Measurements from ENCODE around the gene HSD3B2. TPM values are rescaled to one million over a fixed set of nuclear protein-coding genes. Genes with fewer than 3 reads are reported as not detected.

The HSD3B2 gene
- polyA plus RNA-seq, 4 donors, result 0.07 to 2.8 (median 1.6) TPM; not detected in 1

DNA sequence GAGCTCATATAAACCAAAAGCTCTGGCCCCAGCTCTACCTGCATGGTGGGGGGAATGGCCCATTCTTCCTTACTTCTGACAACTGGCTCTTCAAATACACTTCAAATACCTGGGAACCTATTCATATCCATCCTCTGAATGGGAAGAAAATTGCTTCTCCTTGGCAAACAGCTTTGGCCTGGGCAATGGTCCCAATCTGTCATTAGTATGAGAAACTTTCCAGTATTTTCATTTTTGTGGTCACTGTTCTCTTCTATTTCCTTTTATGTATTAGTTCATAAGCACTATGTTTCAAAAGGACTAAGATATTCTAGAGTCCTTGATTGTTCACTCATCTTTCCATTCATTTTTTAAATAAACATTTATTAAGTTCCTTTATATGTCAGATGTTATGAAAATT is 5.2 kb upstream of the HSD3B2 start:
- no peak for FAIRE-seq
- no peak for DNase-seq
- no peak overlapping the region for H3K27ac ChIP-seq (ENCODE audit: low read depth in 1 of 3, low read length in 2 of 3)

DNA sequence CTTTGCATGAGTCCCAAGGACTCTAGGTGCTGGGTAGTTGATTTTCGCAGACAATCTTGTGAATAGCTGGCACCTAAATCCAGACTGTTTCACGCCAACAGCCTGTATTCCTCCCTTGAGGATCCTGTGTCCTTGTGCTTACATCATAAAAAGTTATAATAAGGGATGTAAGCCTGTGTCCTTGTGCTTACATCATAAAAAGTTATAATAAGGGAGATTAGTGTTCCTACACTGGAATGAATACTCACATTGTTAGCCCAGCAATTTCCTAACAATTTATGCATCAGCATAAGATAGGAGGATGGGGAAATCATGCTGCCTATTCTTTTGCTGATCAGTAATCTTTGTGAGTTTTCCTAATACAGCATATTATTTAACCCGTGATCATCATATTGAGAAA is 4.0 kb upstream of the HSD3B2 start:
- no peaks in the 10 kb centered on the region for H3K36me3 ChIP-seq (ENCODE audit: control insufficient read depth in 3 of 3, insufficient read depth in 2 of 3, low read depth in 1 of 3, low read length in 3 of 3)
- FAIRE-seq (no peak), DNase-seq (peak in 1 of 2 donors; percentile 58)
- no peak overlapping the region for H3K27ac ChIP-seq (ENCODE audit: low read depth in 1 of 3, low read length in 2 of 3)
- peaks cover 0 to 2% of the 10 kb centered on the region in 2 donors for H3K9me3 ChIP-seq (ENCODE audit: control insufficient read depth in 2 of 2, insufficient read depth in 1 of 2, low read depth in 1 of 2, low read length in 1 of 2)
- H3K4me1 ChIP-seq (ENCODE audit: control insufficient read depth in 3 of 3, insufficient read depth in 2 of 3, low read depth in 1 of 3, low read length in 2 of 3), result peaks cover 0 to 7% (median 0%) of the 10 kb centered on the region in 3 donors
- no peaks in the 10 kb centered on the region for H3K27me3 ChIP-seq (ENCODE audit: control insufficient read depth in 3 of 3, insufficient read depth in 3 of 3, low read length in 3 of 3)
- H3K4me3 ChIP-seq (ENCODE audit: low read depth in 1 of 3, low read length in 3 of 3), result no peak overlapping the region
- WGBS, 3 donors, result 27 to 55% (median 43%) methylated on average over 3 of the region's 3 CpGs

More for the DNA sequence above, 5.2 kb upstream of the HSD3B2 start:
- no peaks in the 10 kb centered on the region for H3K27me3 ChIP-seq (ENCODE audit: control insufficient read depth in 3 of 3, insufficient read depth in 3 of 3, low read length in 3 of 3)
- H3K4me1 ChIP-seq (ENCODE audit: control insufficient read depth in 3 of 3, insufficient read depth in 2 of 3, low read depth in 1 of 3, low read length in 2 of 3), result peaks cover 0 to 7% (median 0%) of the 10 kb centered on the region in 3 donors
- H3K9me3 ChIP-seq (ENCODE audit: control insufficient read depth in 2 of 2, insufficient read depth in 1 of 2, low read depth in 1 of 2, low read length in 1 of 2), result peaks cover 0 to 10% of the 10 kb centered on the region in 2 donors
- H3K4me3 ChIP-seq (ENCODE audit: low read depth in 1 of 3, low read length in 3 of 3), result no peak overlapping the region
- H3K36me3 ChIP-seq (ENCODE audit: control insufficient read depth in 3 of 3, insufficient read depth in 2 of 3, low read depth in 1 of 3, low read length in 3 of 3), result no peaks in the 10 kb centered on the region

DNA sequence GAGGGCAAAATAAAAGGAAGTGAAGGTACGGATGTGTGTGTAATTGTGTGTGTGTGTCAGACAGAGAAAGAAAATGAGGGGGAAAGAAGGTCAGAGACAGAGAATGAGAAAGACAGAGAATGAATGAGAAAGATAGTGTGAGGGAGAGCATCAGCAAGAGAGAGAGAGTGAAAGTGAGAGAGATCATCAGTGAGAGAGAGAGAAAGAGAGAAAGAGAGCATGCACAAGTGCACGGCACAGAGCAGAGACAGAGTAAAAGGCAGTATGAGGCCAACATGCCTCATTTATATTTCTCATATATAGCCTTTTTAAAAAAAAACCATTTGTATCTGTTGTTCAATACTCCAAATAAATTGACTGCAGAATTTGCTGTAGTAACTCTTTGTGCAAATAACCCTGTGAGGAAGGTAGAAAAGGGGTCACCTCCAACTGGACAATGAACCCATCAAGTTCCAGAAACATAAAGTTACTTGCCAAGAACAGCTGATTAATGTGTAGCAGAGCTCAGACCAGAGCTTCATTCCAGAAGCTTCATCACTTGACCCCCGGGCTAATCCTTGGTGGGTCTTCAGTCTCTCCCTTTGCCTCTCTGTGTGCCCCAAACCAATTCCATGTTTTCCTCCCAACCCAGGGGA is 1.2 kb downstream of the HSD3B2 start:
- 66 to 89% (median 80%) methylated on average over 3 of the region's 3 CpGs for WGBS, 3 donors
- no peak overlapping the region for H3K4me3 ChIP-seq (ENCODE audit: low read depth in 1 of 3, low read length in 3 of 3)
- H3K27me3 ChIP-seq (ENCODE audit: control insufficient read depth in 3 of 3, insufficient read depth in 3 of 3, low read length in 3 of 3), result no peaks in the 10 kb centered on the region
- H3K9me3 ChIP-seq (ENCODE audit: control insufficient read depth in 2 of 2, insufficient read depth in 1 of 2, low read depth in 1 of 2, low read length in 1 of 2), result no peaks in the 10 kb centered on the region
- DNase-seq, result no peak
- no peak for FAIRE-seq
- H3K4me1 ChIP-seq (ENCODE audit: control insufficient read depth in 3 of 3, insufficient read depth in 2 of 3, low read depth in 1 of 3, low read length in 2 of 3), result no peaks in the 10 kb centered on the region
- no peak overlapping the region for H3K27ac ChIP-seq (ENCODE audit: low read depth in 1 of 3, low read length in 2 of 3)
- no peaks in the 10 kb centered on the region for H3K36me3 ChIP-seq (ENCODE audit: control insufficient read depth in 3 of 3, insufficient read depth in 2 of 3, low read depth in 1 of 3, low read length in 3 of 3)

DNA sequence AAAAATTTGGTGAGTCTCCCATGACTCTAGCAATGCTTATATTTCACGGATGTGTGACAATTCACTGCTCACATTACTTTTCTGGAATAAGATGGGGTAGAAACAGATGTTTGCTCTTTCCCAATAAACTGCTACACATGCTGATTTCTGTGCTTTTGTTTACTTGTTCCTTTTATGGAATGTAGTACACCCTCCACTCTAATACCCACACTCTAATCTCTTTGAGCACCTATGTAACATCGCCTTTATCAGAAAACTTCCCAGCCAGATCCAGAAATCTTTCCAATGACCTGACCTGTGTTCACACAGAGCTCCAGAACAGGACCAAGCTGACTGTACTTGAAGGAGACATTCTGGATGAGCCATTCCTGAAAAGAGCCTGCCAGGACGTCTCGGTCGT is 4.2 kb downstream of the HSD3B2 start:
- Histone ChIP-seq H3K4me1 (ENCODE audit: control insufficient read depth in 3 of 3, insufficient read depth in 2 of 3, low read depth in 1 of 3, low read length in 2 of 3) (no peaks in the 10 kb centered on the region), H3K9me3 (ENCODE audit: control insufficient read depth in 2 of 2, insufficient read depth in 1 of 2, low read depth in 1 of 2, low read length in 1 of 2) (no peaks in the 10 kb centered on the region), H3K4me3 (ENCODE audit: low read depth in 1 of 3, low read length in 3 of 3) (no peak overlapping the region), H3K36me3 (ENCODE audit: control insufficient read depth in 3 of 3, insufficient read depth in 2 of 3, low read depth in 1 of 3, low read length in 3 of 3) (no peaks in the 10 kb centered on the region), H3K27ac (ENCODE audit: low read depth in 1 of 3, low read length in 2 of 3) (no peak overlapping the region), H3K27me3 (ENCODE audit: control insufficient read depth in 3 of 3, insufficient read depth in 3 of 3, low read length in 3 of 3) (no peaks in the 10 kb centered on the region)
- DNase-seq (no peak), FAIRE-seq (no peak)
- WGBS, 3 donors, result 87 to 91% (median 88%) methylated on average over 5 of the region's 5 CpGs

DNA sequence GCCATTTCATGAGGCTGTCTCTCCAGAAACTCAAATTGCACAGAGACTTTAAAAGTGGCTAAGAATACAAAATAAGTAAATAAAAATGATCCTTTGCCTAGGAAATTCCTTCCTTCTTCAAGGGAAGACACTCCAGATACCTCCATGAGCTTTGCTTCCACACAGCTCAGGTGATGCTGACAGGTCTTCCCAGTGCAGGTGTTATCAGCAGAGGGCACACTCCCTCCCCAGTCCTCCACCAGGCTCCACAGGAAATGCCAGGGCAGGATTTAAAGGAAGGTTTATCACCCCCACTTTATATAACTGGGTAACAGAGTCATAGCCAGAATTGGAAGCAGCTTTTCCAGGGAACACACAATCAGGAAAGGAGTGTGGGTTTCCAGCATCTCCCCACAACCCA is 5.7 kb downstream of the HSD3B2 start:
- no peaks in the 10 kb centered on the region for H3K9me3 ChIP-seq (ENCODE audit: control insufficient read depth in 2 of 2, insufficient read depth in 1 of 2, low read depth in 1 of 2, low read length in 1 of 2)
- FAIRE-seq (no peak), DNase-seq (peak in 1 of 2 donors; percentile 28)

DNA sequence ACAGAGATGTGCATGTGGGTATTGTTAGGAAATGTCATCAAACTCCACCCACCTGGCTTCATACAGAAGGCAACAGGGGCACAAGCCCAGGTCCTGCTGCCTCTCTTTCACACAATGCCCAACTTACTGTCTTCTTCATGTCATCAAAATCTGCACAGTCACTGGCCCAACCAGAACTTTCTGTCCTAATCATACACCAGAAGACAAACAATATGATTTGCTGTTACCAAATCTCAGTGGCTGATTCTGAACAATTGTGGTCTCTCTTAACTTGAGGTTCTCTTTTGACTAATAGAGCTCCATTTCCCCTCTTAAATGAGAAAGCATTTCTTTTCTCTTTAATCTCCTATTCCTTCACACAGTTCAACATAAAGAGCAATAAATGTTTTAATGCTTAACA is 7.7 kb downstream of the HSD3B2 start:
- H3K27ac ChIP-seq (ENCODE audit: low read depth in 1 of 3, low read length in 2 of 3), result no peak overlapping the region
- H3K27me3 ChIP-seq (ENCODE audit: control insufficient read depth in 3 of 3, insufficient read depth in 3 of 3, low read length in 3 of 3), result no peaks in the 10 kb centered on the region
- H3K9me3 ChIP-seq (ENCODE audit: control insufficient read depth in 2 of 2, insufficient read depth in 1 of 2, low read depth in 1 of 2, low read length in 1 of 2), result no peaks in the 10 kb centered on the region
- H3K4me1 ChIP-seq (ENCODE audit: control insufficient read depth in 3 of 3, insufficient read depth in 2 of 3, low read depth in 1 of 3, low read length in 2 of 3), result no peaks in the 10 kb centered on the region
- FAIRE-seq (no peak), DNase-seq (no peak)
- no peaks in the 10 kb centered on the region for H3K36me3 ChIP-seq (ENCODE audit: control insufficient read depth in 3 of 3, insufficient read depth in 2 of 3, low read depth in 1 of 3, low read length in 3 of 3)
- no peak overlapping the region for H3K4me3 ChIP-seq (ENCODE audit: low read depth in 1 of 3, low read length in 3 of 3)

More for the DNA sequence above, 5.7 kb downstream of the HSD3B2 start:
- Histone ChIP-seq H3K27ac (ENCODE audit: low read depth in 1 of 3, low read length in 2 of 3) (no peak overlapping the region), H3K4me1 (ENCODE audit: control insufficient read depth in 3 of 3, insufficient read depth in 2 of 3, low read depth in 1 of 3, low read length in 2 of 3) (no peaks in the 10 kb centered on the region), H3K4me3 (ENCODE audit: low read depth in 1 of 3, low read length in 3 of 3) (no peak overlapping the region), H3K27me3 (ENCODE audit: control insufficient read depth in 3 of 3, insufficient read depth in 3 of 3, low read length in 3 of 3) (no peaks in the 10 kb centered on the region), H3K36me3 (ENCODE audit: control insufficient read depth in 3 of 3, insufficient read depth in 2 of 3, low read depth in 1 of 3, low read length in 3 of 3) (no peaks in the 10 kb centered on the region)

DNA sequence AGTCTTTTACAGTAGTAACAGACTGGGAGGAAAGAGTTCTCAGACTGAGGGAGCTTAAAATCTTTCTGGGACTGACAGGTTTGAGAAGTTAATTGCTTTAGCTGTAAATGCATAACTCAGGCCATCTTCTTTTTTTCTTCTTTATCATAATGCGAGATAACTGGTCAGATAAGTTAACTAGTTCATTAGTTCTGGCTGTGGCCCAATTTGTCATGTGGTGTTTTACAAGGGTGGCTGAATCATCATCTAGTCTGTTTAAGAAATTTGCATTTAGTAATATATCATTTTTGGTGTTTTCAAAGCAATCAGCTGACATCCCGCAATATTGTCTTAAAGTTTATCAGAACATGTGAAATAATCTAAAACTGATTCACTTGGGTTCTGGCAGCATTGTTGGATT is 14.0 kb downstream of the HSD3B2 start:
- Histone ChIP-seq H3K9me3 (ENCODE audit: control insufficient read depth in 2 of 2, insufficient read depth in 1 of 2, low read depth in 1 of 2, low read length in 1 of 2) (no peaks in the 10 kb centered on the region), H3K36me3 (ENCODE audit: control insufficient read depth in 3 of 3, insufficient read depth in 2 of 3, low read depth in 1 of 3, low read length in 3 of 3) (no peaks in the 10 kb centered on the region), H3K4me3 (ENCODE audit: low read depth in 1 of 3, low read length in 3 of 3) (no peak overlapping the region), H3K4me1 (ENCODE audit: control insufficient read depth in 3 of 3, insufficient read depth in 2 of 3, low read depth in 1 of 3, low read length in 2 of 3) (peaks cover 0 to 14% (median 0%) of the 10 kb centered on the region in 3 donors), H3K27ac (ENCODE audit: low read depth in 1 of 3, low read length in 2 of 3) (no peak overlapping the region), H3K27me3 (ENCODE audit: control insufficient read depth in 3 of 3, insufficient read depth in 3 of 3, low read length in 3 of 3) (no peaks in the 10 kb centered on the region)
- WGBS, 3 donors, result 57 to 78% (median 76%) methylated on average over 2 of the region's 2 CpGs
- DNase-seq (peak; percentile 27 to 66), FAIRE-seq (no peak)

DNA sequence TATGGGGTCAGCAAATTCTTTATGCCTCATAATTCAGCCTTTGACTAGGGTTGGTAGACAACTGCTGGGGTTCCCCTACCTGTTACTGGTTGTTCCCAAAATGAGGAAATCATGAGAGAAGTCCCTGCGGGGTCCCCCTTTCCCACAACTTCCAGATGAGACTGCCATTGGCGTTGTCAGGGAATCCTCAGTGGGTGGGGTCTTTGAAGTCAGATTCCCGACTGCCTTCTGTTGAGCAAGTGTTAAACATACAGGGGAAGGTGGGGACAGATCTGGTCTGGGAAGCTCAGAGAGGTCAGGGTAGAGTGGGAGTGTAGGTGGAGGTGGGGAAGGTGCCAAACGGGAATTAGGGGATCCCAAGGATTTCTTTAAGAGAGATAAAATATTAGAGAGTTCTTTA is 14.7 kb downstream of the HSD3B2 start:
- no peak overlapping the region for H3K27ac ChIP-seq (ENCODE audit: low read depth in 1 of 3, low read length in 2 of 3)
- no peak overlapping the region for H3K4me3 ChIP-seq (ENCODE audit: low read depth in 1 of 3, low read length in 3 of 3)
- DNase-seq (no peak), FAIRE-seq (no peak)
- H3K27me3 ChIP-seq (ENCODE audit: control insufficient read depth in 3 of 3, insufficient read depth in 3 of 3, low read length in 3 of 3), result no peaks in the 10 kb centered on the region
- 69 to 86% (median 79%) methylated on average over 4 of the region's 4 CpGs for WGBS, 3 donors
- H3K4me1 ChIP-seq (ENCODE audit: control insufficient read depth in 3 of 3, insufficient read depth in 2 of 3, low read depth in 1 of 3, low read length in 2 of 3), result peaks cover 0 to 14% (median 0%) of the 10 kb centered on the region in 3 donors
- H3K36me3 ChIP-seq (ENCODE audit: control insufficient read depth in 3 of 3, insufficient read depth in 2 of 3, low read depth in 1 of 3, low read length in 3 of 3), result no peaks in the 10 kb centered on the region
- H3K9me3 ChIP-seq (ENCODE audit: control insufficient read depth in 2 of 2, insufficient read depth in 1 of 2, low read depth in 1 of 2, low read length in 1 of 2), result no peaks in the 10 kb centered on the region

DNA sequence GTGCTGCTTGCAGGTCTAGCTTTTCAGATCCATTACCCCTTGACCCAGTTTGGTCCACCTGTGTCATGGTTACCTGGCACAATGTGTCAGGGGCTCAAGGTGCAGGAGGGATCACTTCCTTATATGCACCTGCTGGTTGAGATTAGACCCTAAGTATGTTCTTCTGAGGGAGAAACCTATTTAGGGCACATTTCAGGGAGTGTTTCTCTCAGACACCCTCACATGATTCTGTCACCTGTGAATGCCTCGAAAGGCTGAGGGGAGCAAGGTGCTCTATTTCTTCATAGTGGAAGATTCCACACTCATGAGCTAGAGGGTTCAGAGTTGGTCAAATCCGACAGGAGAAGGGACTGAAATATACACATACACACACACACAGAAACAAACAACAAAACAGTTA is 15.5 kb downstream of the HSD3B2 start:
- Histone ChIP-seq H3K27ac (ENCODE audit: low read depth in 1 of 3, low read length in 2 of 3) (no peak overlapping the region), H3K9me3 (ENCODE audit: control insufficient read depth in 2 of 2, insufficient read depth in 1 of 2, low read depth in 1 of 2, low read length in 1 of 2) (no peaks in the 10 kb centered on the region), H3K4me3 (ENCODE audit: low read depth in 1 of 3, low read length in 3 of 3) (no peak overlapping the region), H3K36me3 (ENCODE audit: control insufficient read depth in 3 of 3, insufficient read depth in 2 of 3, low read depth in 1 of 3, low read length in 3 of 3) (no peaks in the 10 kb centered on the region), H3K4me1 (ENCODE audit: control insufficient read depth in 3 of 3, insufficient read depth in 2 of 3, low read depth in 1 of 3, low read length in 2 of 3) (peaks cover 0 to 14% (median 0%) of the 10 kb centered on the region in 3 donors), H3K27me3 (ENCODE audit: control insufficient read depth in 3 of 3, insufficient read depth in 3 of 3, low read length in 3 of 3) (no peaks in the 10 kb centered on the region)
- 42 to 78% (median 55%) methylated on average over 2 of the region's 2 CpGs for WGBS, 3 donors
- DNase-seq, result peak; percentile 43 to 67
- FAIRE-seq, result no peak

All from small intestine (tissue), 7 donors.